ENCODE results near the gene MAPKAPK3. TPM values are rescaled to one million over a fixed set of nuclear protein-coding genes. Genes with fewer than 3 reads are reported as not detected.

The MAPKAPK3 gene
- 60.8 TPM for total RNA-seq
- long read RNA-seq, transcript MAPKAPK3-201 (11 exons, 2,500 nt): major isoform, 85 of 165 reads
- long read RNA-seq, transcript MAPKAPK3-208 (11 exons, 2,563 nt): minor isoform, 25 of 165 reads
- long read RNA-seq, transcript MAPKAPK3-207 (3 exons, 793 nt): minor isoform, 5 of 165 reads
- long read RNA-seq, partial matches to known transcripts: 29 of 165 reads
- long read RNA-seq, other reads (novel, unspliced or antisense): 21 of 165 reads

- Histone ChIP-seq H3K4me3 (peak within 1 kb of the TSS; percentile 93), H3K27me3 (no peaks in the 10 kb centered on the region), H3K27ac (peak within 1 kb of the TSS; percentile 93), H3K9me3 (no peaks in the 10 kb centered on the region), H3K36me3 (no peaks in the 10 kb centered on the region), H3K4me1 (peaks cover 58% of the 10 kb centered on the region)
- intact Hi-C loops (cut with DNase I): no loop called here
- ATAC-seq (peak; percentile 43), DNase-seq (peak; percentile 87)
- TF ChIP-seq CTCF (IDR thresholded peaks at IDR 0.05): no peak
Observed at GRCh38 chr3:50617096-50617791, at the start of gene MAPKAPK3. Gene MAPKAPK3, plus strand, starts transcription at chr3:50617151. Its CDS starts 415 bp downstream, at chr3:50617566.

- H3K9me3 ChIP-seq: no peaks in the 10 kb centered on the region
- peak; percentile 78 for ATAC-seq
- DNase-seq: peak; percentile 97
- peak within 1 kb of the TSS; percentile 80 for H3K4me3 ChIP-seq
- intact Hi-C loops (cut with DNase I): no loop called here
- H3K27ac ChIP-seq: peak within 1 kb of the TSS; percentile 92
- no peaks in the 10 kb centered on the region for H3K27me3 ChIP-seq
- TF ChIP-seq CTCF (IDR thresholded peaks at IDR 0.05): no peak
- peaks cover 29% of the 10 kb centered on the region for H3K4me1 ChIP-seq
- H3K36me3 ChIP-seq: no peaks in the 10 kb centered on the region
Observed at GRCh38 chr3:50567386-50568167, 49.4 kb upstream of the MAPKAPK3 start, which contains the start of gene C3orf18. Gene C3orf18, minus strand, starts transcription at chr3:50567747. Its CDS starts 2,048 bp downstream, at chr3:50565699.

GRCh38 chr3:50568947-50569749, 47.8 kb upstream of the MAPKAPK3 start, which contains the start of gene HEMK1:
Gene HEMK1, plus strand, starts transcription at chr3:50569522. Its CDS starts 1,583 bp downstream, at chr3:50571105.
- DNase-seq: peak; percentile 99
- Histone ChIP-seq H3K4me3 (peak within 1 kb of the TSS; percentile 80), H3K36me3 (no peaks in the 10 kb centered on the region), H3K27ac (peak within 1 kb of the TSS; percentile 92), H3K27me3 (no peaks in the 10 kb centered on the region), H3K9me3 (no peaks in the 10 kb centered on the region), H3K4me1 (peaks cover 38% of the 10 kb centered on the region)
- ATAC-seq: peak; percentile 88
- intact Hi-C loops (cut with DNase I): no loop called here
- TF ChIP-seq CTCF (IDR thresholded peaks at IDR 0.05): no peak

GRCh38 chr3:50570508-50571279, 46.3 kb upstream of the MAPKAPK3 start:
- no peak for ATAC-seq
- DNase-seq: no peak
- Histone ChIP-seq H3K4me1 (peaks cover 43% of the 10 kb centered on the region), H3K36me3 (no peaks in the 10 kb centered on the region), H3K4me3 (no peak overlapping the region), H3K9me3 (no peaks in the 10 kb centered on the region), H3K27ac (no peak overlapping the region), H3K27me3 (no peaks in the 10 kb centered on the region)
- no peak for TF ChIP-seq CTCF (IDR thresholded peaks at IDR 0.05)
- intact Hi-C loops (cut with DNase I): no loop called here

All from upper lobe of right lung (tissue), 1 donor.